HL-60/S4 treated with retinoic acid at 250 ng/mL for 4 days and 3 days (cell line): ENCODE results near the gene ROBO1.
"Not testable (repeated sequence)": the region's sequence is repeated elsewhere in the genome, so short reads cannot be mapped to it uniquely, and the experiment has no call there.

Source experiments
- in situ Hi-C: fragments of 300-500 bp; cut with MboI; formaldehyde crosslinking; loops from 2 replicates; pipeline ENCODE4 v1.7.0; 2022; ENCODE audit warnings: low sequenced_read_pairs

The ROBO1 gene

DNA sequence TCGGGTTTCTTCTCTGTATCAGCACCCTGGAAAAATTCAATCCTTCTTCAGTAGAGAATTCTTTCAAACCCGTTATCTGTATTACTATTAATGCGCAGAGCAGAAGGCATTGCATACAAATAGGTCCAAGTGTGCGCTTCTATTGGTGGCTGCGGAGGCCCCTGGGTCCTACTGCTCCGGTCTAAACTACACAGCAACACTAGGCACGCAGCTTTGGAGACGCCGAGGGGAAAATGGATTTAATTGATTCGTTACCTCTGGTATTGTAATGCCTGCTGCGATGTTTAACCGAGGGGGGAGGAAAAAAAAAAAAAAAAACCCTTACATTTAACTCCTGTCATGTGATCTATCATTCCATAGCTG is at the start of gene ROBO1:
ROBO1 (minus strand) TSS at position 94 of the 363 bp plus-strand sequence.
- in situ Hi-C loops = no loop called here

DNA sequence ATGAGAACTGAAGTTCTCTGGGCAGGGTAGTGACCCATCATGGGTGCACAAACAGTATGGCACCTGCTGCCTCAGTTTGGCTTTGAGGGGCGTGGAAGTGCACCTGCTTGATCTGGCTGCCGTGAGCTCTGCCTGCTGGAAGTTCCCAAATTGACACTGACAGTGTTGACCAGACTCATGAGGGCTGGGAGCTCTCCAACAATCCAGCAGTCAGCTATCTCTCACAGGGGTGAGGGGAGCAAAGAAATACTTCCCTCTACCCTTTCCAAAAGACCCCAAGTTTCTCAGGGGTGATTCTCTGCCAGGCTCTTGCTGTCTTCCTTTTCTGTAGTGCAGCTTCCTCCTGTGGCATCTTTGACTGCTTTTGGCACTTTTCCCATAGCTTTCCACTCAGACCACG is 49.4 kb upstream of the ROBO1 start:
- in situ Hi-C loops = no loop called here

GRCh38 chr3:79815478-79815877 is 47.7 kb upstream of the ROBO1 start:
- in situ Hi-C loops = no loop called here

DNA sequence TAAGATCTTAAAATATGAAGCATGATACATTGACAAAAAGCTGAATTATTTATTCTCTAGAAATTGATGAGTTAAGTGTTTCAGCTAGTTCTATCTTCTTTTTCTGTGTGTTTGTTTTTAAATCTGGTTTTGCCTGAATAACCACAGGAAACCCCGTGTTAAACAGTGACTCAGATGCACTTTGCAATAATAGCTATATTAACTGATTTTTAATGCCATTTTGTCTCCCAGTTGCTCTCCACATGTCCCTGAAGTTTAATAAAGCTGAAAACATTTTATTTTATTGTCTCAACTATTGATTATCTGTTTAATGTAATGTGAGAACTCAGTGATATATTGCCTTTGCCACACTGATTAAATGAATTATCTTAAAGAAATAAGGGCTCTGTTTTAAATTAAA is 42.8 kb upstream of the ROBO1 start:
- in situ Hi-C loops = no loop called here

GRCh38 chr3:79810092-79810491 is 42.3 kb upstream of the ROBO1 start:
- in situ Hi-C loops = no loop called here

GRCh38 chr3:79809106-79809505 is 41.3 kb upstream of the ROBO1 start:
- in situ Hi-C loops = no loop called here

DNA sequence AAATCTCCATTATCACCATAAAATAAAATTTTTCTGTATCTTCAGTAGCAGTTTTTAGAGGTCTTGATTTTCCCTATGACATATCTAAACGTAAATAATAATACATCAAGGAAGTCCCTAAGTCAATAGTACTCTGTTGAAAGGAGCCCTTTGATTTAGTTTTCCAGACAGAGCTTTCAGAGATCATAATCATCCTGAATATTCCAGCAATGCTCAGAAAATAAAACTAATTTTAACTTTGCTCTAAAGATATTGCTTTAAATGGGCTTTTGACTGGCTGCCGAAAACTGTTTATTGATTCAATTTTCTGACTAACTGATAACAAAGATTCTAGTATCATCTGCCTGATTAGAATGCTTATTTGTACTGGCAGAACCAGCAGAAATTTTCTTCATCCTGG is 40.7 kb upstream of the ROBO1 start:
- in situ Hi-C loops = no loop called here

GRCh38 chr3:79790177-79790576 is 22.4 kb upstream of the ROBO1 start:
- in situ Hi-C loops = not testable (repeated sequence)

- in situ Hi-C loops = no loop called here
These were observed 5.5 kb upstream of the ROBO1 start for GRCh38 chr3:79773291-79773690.

- in situ Hi-C loops = no loop called here
These were observed 1.4 kb upstream of the ROBO1 start for GRCh38 chr3:79769229-79769628.

DNA sequence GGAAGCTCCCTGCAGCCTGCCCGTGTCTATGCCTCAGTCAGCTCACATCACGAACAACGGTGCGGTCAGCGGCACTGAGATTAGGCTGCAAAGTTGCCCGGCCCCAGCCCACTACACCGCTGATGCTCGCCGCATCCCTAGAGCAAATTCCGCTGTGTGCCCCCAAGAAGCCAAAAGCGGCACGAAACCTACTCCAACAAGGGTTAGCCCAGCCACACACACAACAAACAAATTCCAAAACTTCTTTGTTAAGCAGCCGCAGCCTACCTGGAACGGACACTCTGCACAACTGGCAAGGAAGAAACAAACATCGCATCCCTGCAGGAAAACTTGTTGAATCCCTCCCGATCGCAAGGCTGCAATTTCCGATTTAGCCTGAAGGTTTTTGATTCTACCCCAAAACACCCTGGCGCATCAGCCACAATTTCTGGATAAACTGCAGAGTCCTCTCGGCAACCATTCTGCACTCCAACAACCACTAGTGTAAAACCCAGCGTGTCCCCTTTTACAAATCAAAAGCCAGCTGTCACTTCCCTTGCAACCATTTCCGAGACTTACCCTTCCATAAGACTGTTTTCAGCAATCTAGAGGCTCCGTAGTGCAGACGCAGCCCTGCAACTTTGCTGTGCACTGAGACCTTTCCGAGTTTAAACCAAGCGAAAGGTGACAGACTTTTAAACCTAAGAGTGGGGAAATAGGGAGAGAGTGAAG is 449 bp downstream of the ROBO1 start:
- in situ Hi-C loops = no loop called here

- in situ Hi-C loops = no loop called here
These were observed 1.2 kb downstream of the ROBO1 start for GRCh38 chr3:79766496-79767193.

- in situ Hi-C loops = no loop called here
These were observed 1.9 kb downstream of the ROBO1 start for GRCh38 chr3:79765911-79766310.

DNA sequence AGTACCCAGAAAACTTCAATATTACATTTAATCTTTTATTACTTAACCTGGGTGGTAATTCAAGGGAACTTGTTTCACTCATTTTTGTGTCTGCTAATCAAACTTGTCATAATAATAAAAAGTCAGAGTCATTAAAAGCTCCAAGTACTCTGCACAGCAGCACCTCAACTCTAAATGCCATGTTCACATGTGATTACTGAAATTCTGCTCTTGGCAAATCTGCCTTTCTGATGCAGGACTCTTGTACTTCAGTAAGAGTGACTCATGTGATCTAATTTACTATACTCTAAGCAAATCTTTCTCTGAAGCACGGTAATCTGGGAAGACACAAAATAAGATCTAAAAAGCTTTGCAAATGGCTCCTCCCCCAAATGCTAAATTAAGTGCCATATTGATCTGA is 6.4 kb downstream of the ROBO1 start:
- in situ Hi-C loops = no loop called here

DNA sequence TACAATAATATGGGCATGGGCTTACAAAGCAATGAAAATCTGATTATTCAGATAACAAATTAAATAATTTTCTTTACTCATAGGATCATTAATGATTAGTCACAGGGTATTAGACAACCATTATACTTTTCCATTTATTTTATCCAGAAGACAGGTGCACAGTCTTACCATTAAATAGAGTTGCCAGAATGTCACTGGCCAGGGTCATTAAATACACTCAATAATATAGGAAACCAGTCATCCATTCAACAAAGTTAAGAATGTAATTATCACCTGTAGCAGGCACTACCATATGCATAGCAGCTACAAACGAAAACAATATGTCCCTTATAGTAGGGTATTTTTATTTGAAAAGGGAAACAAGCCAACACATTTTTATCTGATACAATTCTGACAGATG is 16.1 kb downstream of the ROBO1 start:
- in situ Hi-C loops = no loop called here

DNA sequence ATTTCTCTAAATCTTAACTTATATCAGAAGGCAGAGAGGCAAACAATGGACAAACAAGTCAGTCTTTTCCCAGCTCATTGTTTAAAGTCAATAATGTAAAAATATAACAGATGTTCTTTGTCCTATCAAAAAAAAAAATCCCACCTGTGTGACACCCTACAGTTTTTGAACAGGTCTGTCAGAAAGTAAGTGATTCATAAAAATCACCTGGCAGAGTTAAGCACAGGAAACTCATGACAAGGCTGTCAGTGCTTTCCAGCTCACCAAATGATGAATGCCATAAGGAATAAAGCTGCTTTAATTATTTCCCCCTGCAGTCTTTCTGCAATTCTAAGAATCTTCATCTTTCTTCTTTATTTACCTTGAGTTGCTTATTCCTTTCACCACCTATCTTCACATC is 30.3 kb downstream of the ROBO1 start:
- in situ Hi-C loops = no loop called here

GRCh38 chr3:79729096-79729495 is 38.7 kb downstream of the ROBO1 start:
- in situ Hi-C loops = no loop called here

GRCh38 chr3:79726786-79727185 is 41.0 kb downstream of the ROBO1 start:
- in situ Hi-C loops = no loop called here

DNA sequence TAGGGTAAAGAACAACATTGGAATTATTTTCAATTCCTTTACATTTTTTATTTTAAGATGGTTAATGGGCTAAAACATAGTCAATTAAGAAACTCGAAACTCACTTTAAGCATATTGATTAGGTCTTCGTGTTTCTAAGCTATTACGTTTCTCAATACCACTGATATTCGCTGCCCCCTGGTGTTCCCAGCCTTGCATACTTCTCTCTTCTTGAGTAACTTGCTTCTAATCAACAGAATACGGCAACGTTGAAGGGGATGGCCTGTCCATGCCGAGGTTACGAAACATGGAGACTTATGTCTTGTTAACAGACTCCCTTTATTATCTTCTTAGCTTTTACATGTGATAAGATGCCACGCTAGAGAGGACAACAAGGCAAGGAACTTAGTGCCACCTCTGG is 43.6 kb downstream of the ROBO1 start:
- in situ Hi-C loops = no loop called here

DNA sequence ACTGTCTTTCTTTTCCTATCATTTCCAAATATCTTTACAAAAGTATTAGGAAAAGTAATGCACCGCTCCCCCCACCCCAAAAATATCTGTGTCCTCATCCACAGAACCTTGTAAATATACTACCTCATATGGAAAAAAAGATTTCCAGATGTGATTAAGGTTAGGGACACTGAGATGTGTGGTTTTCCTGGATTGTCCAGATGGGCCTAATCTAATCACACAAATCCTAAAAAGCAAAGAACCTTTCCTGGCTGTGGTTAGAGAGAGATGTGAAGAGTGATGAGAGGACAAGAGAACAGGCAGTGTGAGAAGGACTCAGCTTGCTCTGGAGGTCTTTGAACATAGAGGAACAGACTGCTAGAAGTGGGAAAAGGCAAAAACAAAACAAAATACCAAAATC is 77.7 kb downstream of the ROBO1 start:
- in situ Hi-C loops = no loop called here

DNA sequence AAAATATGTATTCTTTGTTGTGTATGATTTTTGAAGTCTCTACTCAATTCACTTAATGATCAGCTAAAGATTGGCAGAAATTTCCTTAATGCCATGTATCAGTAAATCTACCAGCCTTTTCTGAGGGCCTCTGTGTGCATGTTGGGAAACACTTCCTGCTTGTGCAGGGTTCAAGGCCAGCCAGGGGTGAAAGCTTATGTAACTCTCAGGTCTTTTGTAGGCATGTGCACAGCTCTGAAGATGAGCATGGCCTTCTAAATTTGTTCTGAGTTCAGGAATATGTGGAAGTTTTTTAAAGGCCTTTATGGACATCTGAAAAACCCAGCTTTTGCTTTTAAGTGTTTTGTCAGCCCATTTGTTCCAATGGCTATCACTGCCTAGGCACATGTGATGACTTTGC is 82.7 kb downstream of the ROBO1 start:
- in situ Hi-C loops = no loop called here

DNA sequence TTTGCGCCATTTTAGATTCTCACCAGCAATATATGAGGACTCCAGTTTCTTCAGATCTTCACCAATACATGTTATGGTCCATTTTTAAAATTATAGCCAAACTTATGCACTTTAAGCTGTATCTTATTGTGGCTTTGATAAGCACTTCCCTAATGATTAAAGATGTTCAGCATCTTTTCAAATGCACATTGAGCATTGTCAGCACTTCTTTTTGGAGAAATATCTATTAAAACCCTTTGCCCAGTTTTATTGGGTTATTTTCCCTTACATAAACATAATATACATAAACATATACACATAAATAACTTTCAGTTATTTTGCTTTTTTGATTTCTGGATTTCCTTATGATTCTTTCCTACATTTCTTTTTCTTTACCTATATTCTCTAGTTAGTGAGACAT is 83.8 kb downstream of the ROBO1 start:
- in situ Hi-C loops = no loop called here

GRCh38 chr3:79672731-79673130 is 95.1 kb downstream of the ROBO1 start:
- in situ Hi-C loops = no loop called here
